ENCODE measurements around the gene SLC9A2.

Gene SLC9A2, protein sequence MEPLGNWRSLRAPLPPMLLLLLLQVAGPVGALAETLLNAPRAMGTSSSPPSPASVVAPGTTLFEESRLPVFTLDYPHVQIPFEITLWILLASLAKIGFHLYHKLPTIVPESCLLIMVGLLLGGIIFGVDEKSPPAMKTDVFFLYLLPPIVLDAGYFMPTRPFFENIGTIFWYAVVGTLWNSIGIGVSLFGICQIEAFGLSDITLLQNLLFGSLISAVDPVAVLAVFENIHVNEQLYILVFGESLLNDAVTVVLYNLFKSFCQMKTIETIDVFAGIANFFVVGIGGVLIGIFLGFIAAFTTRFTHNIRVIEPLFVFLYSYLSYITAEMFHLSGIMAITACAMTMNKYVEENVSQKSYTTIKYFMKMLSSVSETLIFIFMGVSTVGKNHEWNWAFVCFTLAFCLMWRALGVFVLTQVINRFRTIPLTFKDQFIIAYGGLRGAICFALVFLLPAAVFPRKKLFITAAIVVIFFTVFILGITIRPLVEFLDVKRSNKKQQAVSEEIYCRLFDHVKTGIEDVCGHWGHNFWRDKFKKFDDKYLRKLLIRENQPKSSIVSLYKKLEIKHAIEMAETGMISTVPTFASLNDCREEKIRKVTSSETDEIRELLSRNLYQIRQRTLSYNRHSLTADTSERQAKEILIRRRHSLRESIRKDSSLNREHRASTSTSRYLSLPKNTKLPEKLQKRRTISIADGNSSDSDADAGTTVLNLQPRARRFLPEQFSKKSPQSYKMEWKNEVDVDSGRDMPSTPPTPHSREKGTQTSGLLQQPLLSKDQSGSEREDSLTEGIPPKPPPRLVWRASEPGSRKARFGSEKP

DNA sequence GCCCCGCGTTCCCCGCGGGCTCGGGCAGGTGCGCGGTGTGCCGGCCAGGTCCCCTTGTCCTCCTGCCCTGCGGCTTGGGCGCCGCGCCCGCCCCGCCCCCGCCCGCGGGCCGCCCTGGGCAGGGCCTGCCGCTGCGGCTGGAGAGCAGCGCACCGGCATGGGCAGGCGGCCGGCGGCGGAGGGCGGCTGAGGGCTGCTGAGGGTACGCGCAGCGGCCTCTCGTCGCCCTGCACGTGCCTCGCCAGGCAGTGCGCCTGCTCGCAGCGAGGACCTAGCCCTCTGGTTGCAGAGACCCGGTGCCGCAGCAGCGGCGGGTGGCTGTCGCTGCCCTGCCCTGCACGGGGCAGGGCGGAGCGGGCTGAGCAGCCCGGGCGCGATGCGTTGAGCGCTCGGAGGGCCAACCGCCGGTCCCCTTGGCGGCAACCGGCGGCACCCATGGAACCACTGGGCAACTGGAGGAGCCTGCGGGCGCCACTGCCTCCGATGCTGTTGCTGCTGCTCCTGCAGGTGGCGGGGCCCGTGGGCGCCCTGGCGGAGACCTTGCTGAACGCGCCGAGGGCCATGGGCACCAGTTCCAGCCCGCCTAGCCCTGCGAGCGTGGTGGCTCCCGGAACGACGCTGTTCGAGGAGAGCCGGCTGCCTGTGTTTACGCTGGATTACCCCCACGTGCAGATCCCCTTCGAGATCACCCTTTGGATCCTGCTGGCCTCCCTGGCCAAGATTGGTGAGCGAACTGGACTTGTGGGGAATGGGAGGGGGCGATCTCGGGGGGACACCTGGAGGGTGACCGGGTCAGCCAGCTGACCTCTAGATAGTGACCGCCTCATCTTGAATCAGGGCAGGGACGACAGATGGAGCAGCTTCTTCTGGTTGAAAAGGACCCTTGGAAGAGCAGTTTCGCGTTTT, at the start of gene SLC9A2:
SLC9A2 (plus strand) TSS at position 140 of the 906 bp plus-strand sequence; CDS start at position 436, 296 bp downstream.
- no peak for DNase-seq

DNA sequence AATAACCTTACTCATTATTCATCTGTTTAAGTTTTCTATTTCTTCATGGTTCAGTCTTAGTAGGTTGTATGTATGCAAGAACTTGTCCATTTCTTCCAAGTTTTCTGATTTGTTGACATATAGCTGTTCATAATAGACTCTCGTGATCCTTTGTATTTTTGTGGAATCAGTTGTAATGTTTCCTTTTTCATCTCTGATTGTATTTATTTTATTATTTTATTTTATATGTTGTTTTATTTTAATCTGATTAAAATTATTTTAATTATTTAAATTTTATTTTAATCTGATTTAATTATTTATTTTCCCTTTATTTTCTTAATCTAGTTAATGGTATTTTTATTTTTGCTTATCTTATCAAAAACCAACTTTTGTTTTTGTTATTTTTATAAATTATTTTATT, 43.5 kb upstream of the SLC9A2 start:
- no peak for DNase-seq

DNA sequence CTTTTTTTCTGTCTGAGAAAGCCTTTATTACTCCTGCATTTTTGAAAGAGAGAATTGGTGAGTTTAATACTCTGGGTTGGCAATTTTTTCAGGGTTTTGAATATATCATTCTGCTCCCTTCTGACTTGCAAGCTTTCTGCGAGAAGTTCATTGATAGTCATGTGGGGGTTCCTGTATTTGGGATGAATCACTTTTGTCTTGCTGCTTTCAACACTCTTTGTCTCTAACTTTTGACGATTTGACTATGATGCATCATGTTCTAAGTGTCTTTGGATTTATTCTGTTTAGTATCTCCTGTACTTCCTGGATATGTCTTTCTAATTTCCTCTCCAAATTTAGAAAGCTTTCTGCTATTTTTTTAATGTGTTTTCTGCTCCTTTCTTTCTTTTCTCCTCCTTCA, 41.0 kb upstream of the SLC9A2 start:
- no peak for DNase-seq

DNA sequence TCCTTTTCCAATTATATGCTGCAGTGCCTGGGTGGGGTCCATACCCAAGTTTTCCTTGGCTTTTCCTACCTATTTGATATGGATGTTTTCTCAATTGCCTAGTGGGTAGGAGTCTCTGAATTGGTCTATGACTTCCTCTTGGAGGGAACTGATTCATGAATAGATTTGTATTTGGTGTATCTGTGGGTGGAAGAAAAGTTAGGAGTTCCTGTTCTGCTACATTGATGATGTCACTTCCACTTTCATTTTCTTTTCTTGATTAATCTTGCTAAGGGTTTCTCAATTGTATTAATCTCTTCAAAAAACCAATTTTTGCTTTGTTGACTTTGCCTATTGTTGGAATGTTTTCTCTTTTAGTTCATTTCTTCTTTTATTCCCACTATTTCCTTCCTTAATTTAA, 37.4 kb upstream of the SLC9A2 start:
- no peak for DNase-seq

DNA sequence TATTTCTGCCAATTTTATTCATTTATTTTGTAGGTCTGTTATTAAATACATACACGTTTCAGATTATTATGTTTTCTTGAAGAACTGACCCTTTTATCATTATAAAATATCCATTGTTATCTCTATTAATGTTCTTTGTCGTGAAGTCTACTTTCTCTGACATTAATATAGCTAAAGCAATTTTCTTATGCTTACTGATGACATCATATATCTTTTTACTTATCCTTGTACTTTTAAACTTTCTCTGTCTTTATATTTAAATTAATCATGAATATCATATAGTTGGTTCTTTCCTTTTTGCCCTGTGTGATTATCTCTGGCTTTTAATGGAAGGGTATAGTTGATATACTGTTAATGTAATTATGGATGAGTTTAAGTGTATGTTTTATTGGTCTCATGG, 36.5 kb upstream of the SLC9A2 start:
- no peak for DNase-seq

DNA sequence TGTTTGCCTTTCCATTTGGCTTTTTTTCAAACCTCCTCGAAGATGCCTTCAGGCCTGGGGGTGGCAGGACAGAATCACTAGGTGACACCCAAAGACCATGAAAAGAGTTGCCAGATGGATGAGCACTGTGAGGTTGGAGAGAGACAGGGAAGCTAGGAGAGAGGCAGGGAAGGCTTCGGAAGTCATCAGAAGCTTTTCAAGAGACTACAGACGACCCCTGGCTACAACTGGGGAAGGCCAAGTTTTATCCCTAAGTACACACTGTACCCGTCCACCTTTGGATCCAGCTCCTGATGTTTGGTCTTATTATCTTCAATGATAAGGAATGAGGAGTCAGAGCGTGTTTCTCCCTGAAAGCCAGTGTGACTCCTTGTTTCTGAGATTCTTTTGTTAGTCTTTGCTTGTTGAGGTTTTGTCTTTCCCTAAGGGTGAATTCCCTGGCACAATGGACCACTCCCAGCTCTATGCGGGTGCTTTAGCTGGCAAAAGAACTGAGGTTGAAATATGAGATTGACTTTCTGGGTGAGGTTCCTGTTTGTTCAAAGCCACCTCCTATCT, 33.4 kb upstream of the SLC9A2 start:
- no peak for DNase-seq

DNA sequence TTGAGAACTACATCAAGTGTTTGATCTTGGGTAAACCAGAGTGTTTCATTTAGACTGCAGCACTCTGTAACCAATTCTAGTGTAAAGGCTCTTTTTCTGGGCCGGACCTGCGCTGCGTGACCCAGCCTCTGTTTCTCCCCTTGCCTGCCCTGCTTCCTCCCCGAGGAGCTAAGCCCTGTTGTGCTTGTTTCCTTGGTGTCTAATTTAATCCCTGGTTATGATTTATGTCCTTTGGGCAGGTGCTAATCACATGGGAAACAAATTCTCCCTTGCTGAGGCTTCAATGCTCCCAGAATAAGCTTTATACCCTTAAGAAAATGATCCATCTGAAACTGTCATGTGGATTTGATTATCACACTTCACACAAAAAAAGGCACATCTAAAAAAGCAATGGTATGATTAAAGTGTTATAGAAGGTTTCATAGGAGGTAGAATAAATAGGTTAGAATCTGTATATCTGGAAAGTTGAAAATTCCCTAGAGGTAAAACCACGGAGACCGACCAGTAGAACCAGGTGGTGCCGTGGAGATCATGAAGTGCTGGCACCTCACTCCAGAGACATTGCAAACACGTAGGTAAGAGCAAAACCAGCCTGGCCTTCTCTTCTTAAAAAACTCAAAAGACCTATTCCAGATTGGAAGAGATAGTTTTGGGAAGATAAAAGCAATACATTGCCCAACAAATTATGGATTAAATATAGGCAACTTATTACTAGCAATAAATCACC, 31.0 kb upstream of the SLC9A2 start:
- DNase-seq: no peak

DNA sequence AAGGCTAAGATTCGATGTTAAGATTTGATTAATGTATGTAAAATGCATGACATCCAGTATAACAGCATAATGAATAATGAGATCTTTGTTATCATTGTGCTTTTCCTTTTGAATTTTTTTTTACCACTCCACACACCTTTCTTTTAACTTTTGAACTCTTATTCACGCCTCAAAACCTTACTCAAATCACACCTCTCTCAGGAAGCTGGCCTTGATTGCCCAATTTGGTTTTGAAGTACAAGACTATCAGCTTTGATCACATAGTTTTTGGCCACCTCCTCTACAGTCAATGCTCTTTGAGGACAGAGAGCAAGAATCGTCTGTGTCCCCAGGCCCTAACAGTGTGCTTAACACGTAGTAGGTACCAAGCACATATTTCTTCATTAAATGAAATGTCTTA, 29.9 kb upstream of the SLC9A2 start:
- DNase-seq: no peak

DNA sequence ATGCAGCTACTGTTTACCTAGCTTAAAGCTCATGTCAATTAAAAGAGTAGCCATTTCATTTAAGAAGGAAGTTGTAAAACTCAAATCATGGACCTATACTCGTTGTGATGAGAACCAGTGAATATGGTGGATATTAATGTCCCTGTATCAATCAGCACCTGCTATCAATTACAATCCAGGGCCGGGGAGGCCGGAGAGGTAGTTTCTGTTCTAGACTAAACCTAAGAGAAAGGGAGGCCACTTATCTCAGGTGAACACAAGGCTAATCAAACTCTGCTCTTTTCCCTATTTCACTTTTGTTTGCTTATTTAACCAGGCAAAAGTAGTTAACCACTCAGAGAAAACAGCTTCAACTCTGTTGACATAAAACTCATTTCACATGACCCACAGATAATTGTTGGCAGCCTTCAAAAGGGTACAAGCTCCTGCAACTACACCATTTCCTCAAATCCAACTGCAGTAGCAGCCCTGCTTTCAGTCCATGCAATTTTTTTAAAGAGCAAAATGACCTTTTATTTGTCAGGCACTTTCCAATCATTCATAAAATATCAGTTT, 27.8 kb upstream of the SLC9A2 start:
- no peak for DNase-seq

DNA sequence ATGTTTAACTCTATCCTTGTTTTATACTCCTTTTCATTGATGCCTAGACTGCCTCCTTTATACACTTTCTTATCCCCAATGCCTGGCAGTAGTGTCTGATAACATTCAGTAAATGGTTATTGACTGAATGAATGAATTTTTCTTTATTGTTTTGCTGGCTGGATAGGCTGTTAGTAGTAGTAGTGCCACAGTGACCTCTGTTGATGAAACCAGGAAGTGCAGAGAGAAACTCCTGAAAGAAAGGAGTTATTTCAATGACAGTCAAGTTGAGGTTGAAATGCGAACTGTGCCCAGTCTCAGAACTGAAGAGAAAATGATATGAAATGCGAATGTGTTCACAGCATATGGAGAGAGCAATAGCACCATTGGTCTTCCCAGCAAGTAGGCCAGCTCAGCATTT, 26.8 kb upstream of the SLC9A2 start:
- DNase-seq: no peak

DNA sequence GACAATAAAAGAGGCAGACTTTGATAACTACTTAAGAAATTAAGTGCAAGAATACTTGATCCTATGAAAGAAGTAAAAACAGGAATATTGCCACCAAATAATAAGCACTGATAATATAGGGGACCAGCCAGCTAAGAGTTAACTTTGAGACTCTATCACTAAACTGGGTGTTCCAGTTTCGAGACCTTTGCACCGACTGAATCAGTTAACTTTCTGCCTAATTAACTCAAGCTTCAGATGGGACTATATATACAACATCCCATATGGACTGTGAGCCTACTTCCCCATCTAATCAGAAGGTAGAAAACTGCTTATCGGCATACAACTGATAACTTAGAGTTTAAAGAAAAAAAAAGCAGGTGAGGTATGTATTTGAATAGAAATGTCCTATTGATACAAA, 25.8 kb upstream of the SLC9A2 start:
- DNase-seq: no peak

DNA sequence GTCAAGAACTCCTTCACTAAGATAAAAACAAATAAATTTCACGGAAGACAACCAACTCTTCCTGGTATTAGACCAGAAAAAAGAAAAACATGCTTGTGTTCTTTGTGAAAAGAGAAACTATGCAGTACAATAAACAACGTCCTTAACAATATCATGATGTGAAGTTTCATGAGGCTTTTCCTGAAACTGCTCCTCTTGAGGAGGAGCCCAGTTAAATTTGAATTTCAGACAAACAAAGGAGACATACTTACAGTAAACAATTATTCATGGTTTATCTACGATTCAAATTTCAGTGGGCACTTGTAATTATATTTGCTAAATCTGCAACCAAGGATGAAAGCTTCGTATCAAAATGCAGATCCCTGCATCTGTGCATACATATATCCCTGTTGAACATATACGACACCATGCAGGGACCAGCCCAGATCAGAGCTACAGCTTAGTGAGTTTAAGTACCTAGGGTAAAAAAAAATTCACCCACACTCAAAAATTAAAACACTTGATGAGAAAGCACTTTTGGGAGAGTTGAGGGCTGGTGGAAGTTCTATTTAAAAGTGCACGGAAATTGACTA, 24.8 kb upstream of the SLC9A2 start:
- DNase-seq: no peak

DNA sequence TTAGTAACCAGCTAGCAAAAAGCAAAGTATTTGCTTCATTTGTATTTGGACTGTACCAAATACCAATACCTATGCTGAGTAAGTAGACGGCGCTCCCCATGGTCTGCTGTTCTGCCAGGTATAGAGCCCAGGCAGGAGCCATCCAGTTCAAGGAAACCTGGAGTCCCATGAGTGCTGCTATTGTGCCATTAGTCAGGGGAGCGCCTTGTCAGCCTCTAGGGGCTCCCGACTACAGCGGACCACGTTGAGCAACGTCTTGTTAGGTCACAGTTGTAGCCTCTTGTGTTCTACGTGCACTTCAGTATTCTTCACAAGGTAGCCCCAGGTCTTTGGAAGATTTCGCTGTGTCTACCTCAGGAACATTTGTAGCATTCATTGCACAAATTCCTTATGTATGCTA, 21.6 kb upstream of the SLC9A2 start:
- no peak for DNase-seq

DNA sequence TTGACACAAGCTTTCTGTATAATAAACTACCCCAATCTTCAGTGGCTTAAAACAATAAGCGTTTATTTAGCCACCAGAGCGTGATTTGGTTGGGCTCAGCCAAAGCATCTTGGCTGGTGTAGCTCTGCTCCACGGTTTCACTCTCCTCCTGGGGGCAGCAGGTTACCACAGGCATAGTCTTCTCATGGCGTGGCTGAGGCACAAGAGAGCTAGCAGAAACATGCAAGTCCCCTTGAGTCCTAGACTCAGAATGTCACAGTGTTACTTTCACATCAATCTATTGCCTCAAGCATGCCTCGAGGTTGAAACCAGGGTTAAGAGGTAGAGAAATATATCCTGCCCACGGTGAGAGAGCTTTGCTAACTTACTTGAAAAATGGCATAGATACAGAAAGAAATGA, 19.9 kb upstream of the SLC9A2 start:
- DNase-seq: no peak

DNA sequence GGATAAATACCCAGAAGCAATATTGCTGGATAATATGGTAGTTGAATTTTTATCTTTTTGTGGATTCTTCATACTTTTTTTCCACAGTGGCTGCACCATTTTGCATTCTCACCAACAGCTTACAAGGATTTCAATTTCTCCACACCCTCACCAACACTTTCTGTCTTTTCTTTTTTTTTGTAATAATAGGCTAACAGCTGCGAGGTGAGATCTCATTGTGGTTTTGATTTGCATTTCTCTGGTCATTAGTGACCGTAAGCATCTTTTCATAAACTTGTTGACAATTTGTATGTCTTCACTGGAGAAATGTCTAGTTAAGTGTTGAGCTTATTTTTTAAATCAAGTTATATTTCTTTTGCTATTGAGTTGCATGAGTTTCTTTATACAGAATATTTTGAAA, 17.6 kb upstream of the SLC9A2 start:
- no peak for DNase-seq

DNA sequence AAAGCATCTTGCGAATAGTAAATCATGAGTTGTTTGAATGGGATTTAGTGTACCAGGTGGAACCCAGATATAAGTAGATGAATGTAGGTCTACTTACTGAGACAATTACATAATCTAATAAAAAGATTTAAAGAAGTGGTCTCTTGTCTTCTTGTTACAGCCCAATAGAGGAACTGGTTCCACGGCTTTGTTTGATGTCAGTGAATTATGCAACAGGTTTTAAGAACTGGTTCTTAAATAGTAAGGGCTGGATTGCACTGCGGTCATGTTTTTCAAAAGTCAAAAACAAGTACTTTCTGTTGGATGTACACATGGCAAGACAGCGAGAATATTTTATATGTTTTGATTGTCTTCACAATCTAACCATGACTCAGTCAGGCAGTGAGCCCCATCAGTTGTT, 15.4 kb upstream of the SLC9A2 start:
- DNase-seq: no peak

DNA sequence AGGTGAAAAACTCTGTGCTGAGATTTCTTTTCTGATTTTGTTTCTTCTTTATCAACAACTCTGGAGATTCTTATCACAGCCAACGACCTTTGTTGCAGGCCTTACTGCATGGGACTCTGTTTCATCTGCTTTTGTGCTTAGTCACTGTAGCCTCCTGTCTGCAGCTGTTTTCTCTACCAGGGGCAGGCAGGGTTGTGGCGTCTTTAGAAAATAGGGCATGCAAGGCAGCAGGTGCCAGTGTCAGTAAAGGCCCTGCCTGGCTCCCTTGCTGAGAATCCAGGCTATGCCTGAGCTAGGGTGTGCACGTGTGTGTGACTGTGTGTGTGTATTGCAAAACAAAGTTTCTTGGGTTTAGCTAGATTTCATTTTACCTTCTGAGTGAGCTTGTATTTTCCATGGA, 14.6 kb upstream of the SLC9A2 start:
- no peak for DNase-seq

DNA sequence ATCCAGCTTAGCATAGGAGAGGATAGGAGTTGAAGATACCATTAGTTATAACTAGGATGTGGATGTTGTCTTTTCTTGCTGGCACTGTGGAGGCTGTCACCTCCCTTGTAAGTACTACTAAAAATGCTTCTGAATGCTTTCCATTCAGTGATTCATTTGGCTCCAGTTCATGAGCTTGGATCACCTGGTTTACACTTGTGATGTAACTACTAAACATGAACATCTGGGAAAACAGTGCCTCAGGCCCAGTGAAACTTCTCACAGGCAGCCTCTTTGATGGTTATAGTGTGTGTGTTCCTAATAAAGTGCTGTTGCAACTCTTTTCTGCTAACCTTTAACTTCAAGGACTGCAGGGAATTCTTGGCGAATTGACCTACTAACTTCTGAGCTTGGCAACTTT, 13.0 kb upstream of the SLC9A2 start:
- no peak for DNase-seq

DNA sequence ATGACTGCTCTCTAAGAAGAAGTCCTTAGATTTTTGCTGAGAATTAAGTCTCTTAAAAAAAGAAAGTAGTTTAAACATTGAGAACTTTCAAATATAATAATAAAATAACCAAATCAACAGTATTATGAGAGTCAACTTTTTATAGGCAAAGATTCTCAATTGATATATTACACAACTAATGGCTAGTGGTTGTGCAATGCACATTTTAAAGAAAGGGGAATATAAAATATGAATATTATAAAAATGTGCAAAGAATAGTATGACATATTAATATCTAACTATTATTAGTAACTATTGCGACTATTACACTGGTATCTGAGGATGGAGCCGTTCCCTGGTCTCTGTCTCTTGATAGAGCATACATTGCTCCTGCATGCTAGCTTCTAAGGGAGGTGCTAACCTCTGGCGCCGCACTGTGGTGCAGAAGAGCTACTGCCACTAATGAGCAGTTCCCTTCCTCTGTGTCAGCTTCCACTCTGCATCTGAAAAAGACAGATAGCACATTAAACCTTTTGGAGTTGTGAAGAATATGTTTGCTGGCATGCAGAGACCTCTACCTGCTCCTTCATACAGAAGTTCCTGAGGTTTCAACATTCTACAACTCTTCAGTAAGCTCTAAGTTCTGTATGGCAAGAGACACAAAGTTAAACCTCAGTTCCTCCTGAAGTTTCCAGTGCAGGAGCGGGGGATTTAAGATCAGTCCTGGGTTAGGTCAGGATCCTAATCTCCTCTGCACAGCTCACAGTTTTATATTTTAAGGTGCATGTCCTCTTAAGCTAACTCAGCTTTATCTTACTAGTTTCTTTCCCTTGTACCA, 3.5 kb upstream of the SLC9A2 start:
- DNase-seq: no peak

Measured in NCI-H2107 (cell line).